ENCODE measurements around the gene HTRA2.

Gene HTRA2

GRCh38 chr2:74575320-74575719, 45.6 kb downstream of the HTRA2 start:
- no peak for DNase-seq (ENCODE audit: low read depth in 1 of 2, low spot score in 1 of 2)

DNA sequence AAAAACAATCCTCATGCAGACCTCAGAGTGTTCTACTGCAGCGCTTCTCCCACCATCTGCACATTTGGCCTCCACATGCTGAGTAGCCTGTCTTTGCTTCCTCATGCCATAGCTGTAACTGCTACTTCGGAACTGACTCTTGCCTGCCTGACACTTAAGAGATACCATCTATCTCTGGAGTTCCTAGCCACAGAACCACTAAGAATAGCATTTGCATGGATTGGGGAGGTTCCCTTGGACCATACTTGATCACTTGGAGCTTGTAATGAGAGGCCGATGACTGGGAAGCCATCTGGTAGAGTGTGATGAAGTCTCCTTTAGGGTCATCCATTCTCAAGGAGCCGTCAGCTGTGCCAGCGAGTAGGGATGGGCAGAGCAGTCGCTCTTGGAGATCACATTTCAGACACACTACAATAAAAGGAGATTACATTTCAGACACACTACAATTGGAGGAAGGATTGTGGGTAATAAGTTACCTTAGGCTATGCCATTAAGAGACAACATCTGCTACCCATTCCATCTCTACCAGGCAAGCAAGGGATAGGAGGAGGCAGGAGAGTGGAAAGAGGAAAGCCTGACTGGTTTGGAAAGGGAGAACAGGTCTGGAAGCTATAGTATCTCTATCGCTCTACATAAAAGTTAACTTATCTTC, 46.6 kb downstream of the HTRA2 start:
- H3K27ac ChIP-seq (replicated peaks), result peak overlapping the region; percentile 89
- DNase-seq (ENCODE audit: low read depth in 1 of 2, low spot score in 1 of 2), result peak in 1 of 2 experiments; percentile 43
- TF ChIP-seq CTCF (IDR thresholded peaks at IDR 0.05; ENCODE audit: insufficient read depth, low read length) (no peak), GABPA (IDR thresholded peaks at IDR 0.05; ENCODE audit: low read depth) (no peak), POLR2AphosphoS5 (IDR thresholded peaks at IDR 0.05; ENCODE audit: low read depth) (no peak), REST (IDR thresholded peaks at IDR 0.05; ENCODE audit: insufficient replicate concordance, low read depth) (no peak), SPI1 (IDR thresholded peaks at IDR 0.05; ENCODE audit: borderline replicate concordance, low read depth) (no peak)
- H3K4me3 ChIP-seq (replicated peaks; ENCODE audit: insufficient read depth, low read length), result no peak overlapping the region
- H3K27me3 ChIP-seq (ENCODE audit: insufficient read depth, poor library complexity, severe bottlenecking), result no peaks in the 10 kb centered on the region

More at GRCh38 chr2:74575320-74575719, 45.6 kb downstream of the HTRA2 start:
- no peak for TF ChIP-seq SPI1 (IDR thresholded peaks at IDR 0.05; ENCODE audit: borderline replicate concordance, low read depth)
- no peak for TF ChIP-seq GABPA (IDR thresholded peaks at IDR 0.05; ENCODE audit: low read depth)
- no peak for TF ChIP-seq CTCF (IDR thresholded peaks at IDR 0.05; ENCODE audit: insufficient read depth, low read length)
- TF ChIP-seq REST (IDR thresholded peaks at IDR 0.05; ENCODE audit: insufficient replicate concordance, low read depth), result no peak
- no peak for TF ChIP-seq POLR2AphosphoS5 (IDR thresholded peaks at IDR 0.05; ENCODE audit: low read depth)
- no peak overlapping the region for H3K4me3 ChIP-seq (replicated peaks; ENCODE audit: insufficient read depth, low read length)
- peak overlapping the region; percentile 89 for H3K27ac ChIP-seq (replicated peaks)
- no peaks in the 10 kb centered on the region for H3K27me3 ChIP-seq (ENCODE audit: insufficient read depth, poor library complexity, severe bottlenecking)

DNA sequence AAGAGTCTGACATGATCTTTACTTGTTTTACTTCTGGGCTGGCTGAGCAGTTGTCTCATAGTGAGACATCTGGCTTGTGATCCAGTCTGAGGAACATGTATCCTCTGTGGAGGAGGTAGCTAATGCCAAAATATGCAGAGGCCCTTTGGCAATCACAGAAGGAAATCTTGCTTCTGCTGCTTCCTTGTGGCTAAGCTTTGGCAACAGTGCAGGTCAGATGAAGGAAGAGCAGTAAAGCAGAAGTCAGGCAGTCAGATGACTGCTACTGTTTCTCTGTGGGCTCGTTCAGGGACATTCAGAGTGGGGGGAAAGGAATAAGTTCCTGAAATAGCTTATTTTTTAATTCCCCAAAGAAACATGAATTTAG, 47.1 kb downstream of the HTRA2 start:
- Histone ChIP-seq H3K4me3 (replicated peaks; ENCODE audit: insufficient read depth, low read length) (no peak overlapping the region), H3K27me3 (ENCODE audit: insufficient read depth, poor library complexity, severe bottlenecking) (no peaks in the 10 kb centered on the region), H3K27ac (replicated peaks) (peak overlapping the region; percentile 89)
- TF ChIP-seq REST (IDR thresholded peaks at IDR 0.05; ENCODE audit: insufficient replicate concordance, low read depth), result no peak
- TF ChIP-seq CTCF (IDR thresholded peaks at IDR 0.05; ENCODE audit: insufficient read depth, low read length), result no peak
- TF ChIP-seq SPI1 (IDR thresholded peaks at IDR 0.05; ENCODE audit: borderline replicate concordance, low read depth), result peak; percentile 96
- TF ChIP-seq POLR2AphosphoS5 (IDR thresholded peaks at IDR 0.05; ENCODE audit: low read depth), result peak; percentile 94
- TF ChIP-seq GABPA (IDR thresholded peaks at IDR 0.05; ENCODE audit: low read depth), result no peak
- peak in 1 of 2 experiments; percentile 94 for DNase-seq (ENCODE audit: low read depth in 1 of 2, low spot score in 1 of 2)
